Gastrocnemius medialis (tissue), 4 donors: ENCODE data around the gene TBL3.

ENCODE experiments used
- CTCF ChIP-seq, 5 experiments: fragments of 450-650 bp in 3 of 5; fragments of 200-600 bp in 2 of 5; sonication (generic) in 2 of 5; IDR thresholded peaks in 4 of 5; conservative IDR thresholded peaks in 1 of 5; 1 replicate in 4 of 5; 2 replicates in 1 of 5; pipeline ENCODE4 v1.5.1; 2016 to 2019; ENCODE audit warnings: antibody characterized with exemption in 5 of 5, mild to moderate bottlenecking in 3 of 5, moderate library complexity in 3 of 5
- POLR2A ChIP-seq, 2 donors: fragments of 450-650 bp; IDR thresholded peaks; one replicate each; pipeline ENCODE4 v1.6.1; 2017; ENCODE audit warnings: antibody characterized with exemption in 2 of 2, mild to moderate bottlenecking in 2 of 2, moderate library complexity in 2 of 2

- TF ChIP-seq CTCF (IDR thresholded peaks at IDR 0.05 in 4 of 5, conservative IDR thresholded peaks at IDR 0.05 in 1 of 5) (no peak), POLR2A (IDR thresholded peaks at IDR 0.05) (no peak)
Observed at GRCh38 chr16:1980030-1980769, 8.3 kb downstream of the TBL3 start.
